ENCODE results near the gene CCNY. TPM values are rescaled to one million over a fixed set of nuclear protein-coding genes. Genes with fewer than 3 reads are reported as not detected.

Gene CCNY
- total RNA-seq, 1 donor from 2014 or later = 27.2 TPM

DNA sequence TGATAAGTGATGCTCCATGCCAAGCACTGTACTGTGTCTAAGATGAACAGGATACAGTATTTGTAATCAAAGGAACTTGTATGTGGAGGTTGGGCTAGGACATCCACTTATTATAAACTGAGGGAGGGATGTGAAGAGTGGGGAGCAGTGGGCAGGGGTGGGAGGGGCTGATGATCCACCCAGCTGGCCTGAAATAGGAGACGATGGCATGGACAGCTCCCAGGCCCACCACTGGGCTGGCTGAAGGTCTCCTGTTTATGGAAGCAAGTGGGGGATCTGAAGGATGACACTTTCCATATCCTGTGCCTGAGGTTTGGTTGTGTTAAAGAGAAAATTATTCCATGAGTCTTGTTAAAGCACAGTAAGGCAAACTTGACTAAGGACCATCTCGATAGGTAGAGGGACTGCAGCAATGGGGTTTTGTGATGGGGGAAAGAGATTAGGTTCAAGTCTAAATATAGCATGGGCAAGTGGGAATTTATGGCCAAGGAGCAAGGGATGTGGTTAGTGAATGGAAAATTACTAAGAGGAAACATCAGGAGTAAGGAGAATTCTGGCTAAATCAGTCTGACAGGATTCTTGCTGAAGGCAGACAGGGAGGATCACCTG lies 124.6 kb downstream of the CCNY start:
- DNase-seq (ENCODE audit: low read depth) = no peak
- H3K4me3 ChIP-seq (ENCODE audit: low read depth, low read length) = no peak overlapping the region
- TF ChIP-seq, protein P1, sequence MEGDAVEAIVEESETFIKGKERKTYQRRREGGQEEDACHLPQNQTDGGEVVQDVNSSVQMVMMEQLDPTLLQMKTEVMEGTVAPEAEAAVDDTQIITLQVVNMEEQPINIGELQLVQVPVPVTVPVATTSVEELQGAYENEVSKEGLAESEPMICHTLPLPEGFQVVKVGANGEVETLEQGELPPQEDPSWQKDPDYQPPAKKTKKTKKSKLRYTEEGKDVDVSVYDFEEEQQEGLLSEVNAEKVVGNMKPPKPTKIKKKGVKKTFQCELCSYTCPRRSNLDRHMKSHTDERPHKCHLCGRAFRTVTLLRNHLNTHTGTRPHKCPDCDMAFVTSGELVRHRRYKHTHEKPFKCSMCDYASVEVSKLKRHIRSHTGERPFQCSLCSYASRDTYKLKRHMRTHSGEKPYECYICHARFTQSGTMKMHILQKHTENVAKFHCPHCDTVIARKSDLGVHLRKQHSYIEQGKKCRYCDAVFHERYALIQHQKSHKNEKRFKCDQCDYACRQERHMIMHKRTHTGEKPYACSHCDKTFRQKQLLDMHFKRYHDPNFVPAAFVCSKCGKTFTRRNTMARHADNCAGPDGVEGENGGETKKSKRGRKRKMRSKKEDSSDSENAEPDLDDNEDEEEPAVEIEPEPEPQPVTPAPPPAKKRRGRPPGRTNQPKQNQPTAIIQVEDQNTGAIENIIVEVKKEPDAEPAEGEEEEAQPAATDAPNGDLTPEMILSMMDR (conservative IDR thresholded peaks at IDR 0.05; ENCODE audit: low read depth, low read length) = no peak

DNA sequence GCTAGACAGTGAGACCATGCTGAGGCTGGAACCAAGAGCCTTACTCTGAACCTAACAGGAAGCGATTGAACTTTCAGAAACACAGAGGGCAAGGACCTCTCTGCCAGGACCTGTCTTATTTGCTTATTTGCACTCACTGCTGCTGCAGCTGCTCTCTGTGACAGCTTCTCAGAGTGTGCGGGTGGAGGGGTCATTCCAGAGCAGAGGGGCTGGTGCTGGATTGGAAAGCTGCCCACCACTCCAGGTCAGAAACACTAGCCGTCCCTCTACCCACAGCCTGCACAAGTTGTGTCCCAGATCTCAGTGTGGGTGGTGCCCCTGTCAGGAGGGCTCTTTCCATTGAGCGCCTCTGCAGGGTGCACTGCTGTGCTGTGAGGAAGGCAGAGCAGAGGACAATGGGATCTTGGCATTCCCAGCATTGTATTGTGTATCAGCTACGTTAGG lies 126.2 kb downstream of the CCNY start:
- no peak for DNase-seq (ENCODE audit: low read depth)
- H3K4me3 ChIP-seq (ENCODE audit: low read depth, low read length) = no peak overlapping the region
- TF ChIP-seq, protein P1 (conservative IDR thresholded peaks at IDR 0.05; ENCODE audit: low read depth, low read length) = no peak

DNA sequence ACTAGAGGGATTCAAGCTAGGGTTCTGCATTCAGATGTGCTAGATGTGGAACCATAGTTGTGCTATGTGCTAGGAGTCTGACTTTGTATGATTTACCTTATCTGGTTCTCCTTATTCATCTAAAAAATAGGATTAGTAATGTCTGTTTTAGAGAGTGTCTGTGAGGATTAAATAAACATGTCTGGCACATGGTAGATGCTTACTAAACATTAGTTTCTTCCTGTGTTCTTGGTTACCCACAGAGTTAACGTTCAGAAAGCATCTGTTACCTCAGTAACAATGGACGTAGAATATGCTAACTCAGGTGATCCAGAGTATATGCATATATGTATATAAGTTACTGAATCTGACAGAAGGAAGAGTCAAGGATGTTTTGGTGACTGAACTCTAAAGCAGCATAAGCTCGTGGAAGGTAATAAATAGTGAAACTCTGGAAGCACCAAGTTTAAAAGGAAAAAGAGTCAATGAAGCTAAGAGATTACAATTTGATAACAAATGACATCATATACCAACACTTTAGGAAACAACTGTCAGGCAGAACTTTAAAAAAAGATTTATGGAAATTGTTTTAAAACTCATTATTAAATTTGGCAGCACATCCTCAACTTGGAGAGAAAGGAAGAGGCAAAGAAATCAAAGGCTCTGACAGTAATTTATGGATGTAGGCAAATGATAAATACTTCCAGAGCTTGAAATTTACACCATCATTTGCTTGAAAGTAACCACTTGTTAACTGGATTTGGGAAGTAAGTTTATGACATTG lies 127.0 kb downstream of the CCNY start:
- DNase-seq (ENCODE audit: low read depth) = no peak
- TF ChIP-seq, protein P1 (conservative IDR thresholded peaks at IDR 0.05; ENCODE audit: low read depth, low read length) = no peak
- H3K4me3 ChIP-seq (ENCODE audit: low read depth, low read length) = no peak overlapping the region

DNA sequence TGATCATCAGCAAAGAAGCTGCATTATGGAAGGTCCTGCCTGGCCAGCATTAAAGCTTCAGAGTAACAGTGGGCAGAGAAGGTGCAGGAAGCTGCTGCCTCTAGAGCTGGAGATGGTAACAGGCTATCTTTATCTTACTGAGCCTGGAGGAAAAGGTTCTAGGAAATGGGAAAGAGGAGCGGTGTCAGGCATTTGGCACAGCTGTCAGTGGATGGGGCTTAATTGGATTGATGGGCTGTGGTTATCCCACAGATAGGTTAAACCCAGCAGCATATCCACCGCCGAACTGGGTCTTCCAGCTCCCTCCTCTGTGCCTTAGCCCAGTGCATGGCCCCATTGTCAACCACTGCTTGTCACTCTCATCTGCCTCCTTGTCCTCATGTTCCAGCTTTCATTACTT lies 127.6 kb downstream of the CCNY start:
- DNase-seq (ENCODE audit: low read depth) = no peak
- H3K4me3 ChIP-seq (ENCODE audit: low read depth, low read length) = no peak overlapping the region
- TF ChIP-seq, protein P1 (conservative IDR thresholded peaks at IDR 0.05; ENCODE audit: low read depth, low read length) = no peak

DNA sequence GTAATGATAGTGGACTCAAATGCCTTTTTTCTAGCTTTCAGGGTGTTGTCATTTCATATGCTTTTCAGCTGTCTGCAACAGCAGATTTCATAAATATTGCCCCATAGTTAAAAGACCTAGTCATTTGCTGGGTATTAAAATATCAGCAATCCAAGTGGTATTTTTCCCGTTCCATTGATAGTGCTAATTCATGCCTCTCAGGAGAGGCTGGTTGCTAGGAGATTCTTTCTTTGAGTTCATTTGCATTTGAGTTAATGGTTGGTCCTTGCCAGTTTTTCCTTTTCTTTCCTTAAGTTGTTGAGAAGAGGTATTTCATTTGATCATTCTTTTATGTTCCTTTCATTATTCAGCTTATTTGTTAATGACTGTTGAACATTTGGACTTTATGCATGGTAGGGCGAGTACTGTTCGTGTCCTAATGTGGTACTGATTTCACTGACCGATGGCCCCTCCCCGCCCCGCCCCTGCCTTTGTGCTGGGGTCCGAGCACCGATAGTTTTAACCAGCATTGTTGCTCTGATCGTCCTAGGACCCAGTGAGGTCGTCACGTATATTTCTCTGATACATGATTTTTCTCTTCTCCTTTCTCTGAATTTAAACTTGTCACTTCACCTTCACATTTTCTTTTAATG lies 128.6 kb downstream of the CCNY start:
- TF ChIP-seq, protein P1 (conservative IDR thresholded peaks at IDR 0.05; ENCODE audit: low read depth, low read length) = no peak
- no peak overlapping the region for H3K4me3 ChIP-seq (ENCODE audit: low read depth, low read length)
- no peak for DNase-seq (ENCODE audit: low read depth)

DNA sequence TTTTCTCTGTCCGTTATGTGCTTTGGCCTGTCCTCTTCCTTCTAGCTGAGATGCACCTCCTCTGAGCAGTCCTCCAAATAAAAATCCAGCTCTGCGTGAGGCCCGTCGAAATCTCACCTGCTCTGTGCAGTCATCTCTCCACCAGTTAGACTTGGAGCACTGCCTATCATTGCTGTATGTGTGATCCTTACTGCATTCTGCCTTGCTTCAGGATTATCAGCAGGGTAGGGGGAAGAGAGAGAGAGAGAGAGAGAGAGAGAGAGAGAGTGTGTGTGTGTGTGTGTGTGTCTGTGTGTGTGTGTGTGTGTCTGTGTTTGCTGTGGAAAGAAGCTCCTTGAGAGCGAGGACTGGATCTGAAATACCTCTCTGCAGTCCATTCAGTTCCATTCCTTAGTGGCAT lies 129.4 kb downstream of the CCNY start:
- H3K4me3 ChIP-seq (ENCODE audit: low read depth, low read length) = no peak overlapping the region
- no peak for DNase-seq (ENCODE audit: low read depth)
- TF ChIP-seq, protein P1 (conservative IDR thresholded peaks at IDR 0.05; ENCODE audit: low read depth, low read length) = no peak

Measured in epithelial cell of proximal tubule (primary cell).